OCI-LY3 (cell line): ENCODE measurements around the gene FAM222B.

Experiments used
- H2AFZ ChIP-seq: fragments of 200-600, 300-600 bp; shearing (Covaris generic); 2 replicates; pipeline ENCODE4 v1.6.0; 2014; ENCODE audit warnings: antibody characterized with exemption, low read depth, low read length
- H3K27ac ChIP-seq: fragments of 200-600, 300-600 bp; sonication (generic); 2 replicates; pipeline ENCODE4 v1.5.1; 2014; ENCODE audit warnings: mild to moderate bottlenecking, low read length, moderate library complexity, mixed read lengths
- H3K27me3 ChIP-seq: fragments of 200-600, 300-600 bp; sonication (generic); 2 replicates; pipeline ENCODE4 v1.6.1; 2014; ENCODE audit warnings: low read depth, low read length, mixed read lengths
- H3K36me3 ChIP-seq: fragments of 200-600, 300-600 bp; sonication (generic); replicated peaks from 2 replicates; pipeline ENCODE3; 2014; ENCODE audit warnings: low read depth, low read length, mixed read lengths
- H3K4me1 ChIP-seq: fragments of 300-600, 200-600 bp; sonication (generic); 2 replicates; pipeline ENCODE4 v1.6.1; 2014; ENCODE audit warnings: low read length, mixed read lengths
- H3K4me2 ChIP-seq: fragments of 200-600, 300-600 bp; sonication (generic); 2 replicates; pipeline ENCODE4 v1.6.1; 2014; ENCODE audit warnings: low read length, mixed read lengths
- H3K4me3 ChIP-seq: fragments of 300-600, 200-600 bp; sonication (generic); 2 replicates; pipeline ENCODE4 v1.5.1; 2014; ENCODE audit warnings: antibody characterized with exemption, mild to moderate bottlenecking, low read length, moderate library complexity
- H3K79me2 ChIP-seq: fragments of 300-600, 200-600 bp; shearing (Covaris generic); 2 replicates; pipeline ENCODE4 v1.6.1; 2014; ENCODE audit warnings: mild to moderate bottlenecking, low read length, mixed read lengths
- H3K9ac ChIP-seq: fragments of 300-600, 200-600 bp; shearing (Covaris generic); 2 replicates; pipeline ENCODE4 v1.6.0; 2014; ENCODE audit warnings: mild to moderate bottlenecking, low read length, moderate library complexity
- H3K9me3 ChIP-seq: fragments of 200-600, 300-600 bp; shearing (Covaris generic); 2 replicates; pipeline ENCODE4 v1.6.1; 2014; ENCODE audit warnings: low read length, mixed read lengths; ENCODE audit not compliant: insufficient read depth
- H4K20me1 ChIP-seq: fragments of 200-600, 300-600 bp; sonication (generic); 2 replicates; pipeline ENCODE4 v1.6.1; 2016; ENCODE audit warnings: low read length, mixed read lengths; ENCODE audit not compliant: insufficient read depth
- EZH2phosphoT487 ChIP-seq: fragments of 200-600 bp; shearing (Covaris generic); IDR thresholded peaks from 2 replicates; pipeline ENCODE4 v1.6.1; 2018; ENCODE audit warnings: antibody characterized with exemption, mixed run types, low read depth
- TF ChIP-seq, protein P1 (sequence below): fragments of 200-600, 300-600 bp; sonication (generic); IDR thresholded peaks from 2 replicates; pipeline ENCODE4 v1.5.1; 2014; ENCODE audit warnings: antibody characterized with exemption, low read length, low read depth

FAM222B gene

DNA sequence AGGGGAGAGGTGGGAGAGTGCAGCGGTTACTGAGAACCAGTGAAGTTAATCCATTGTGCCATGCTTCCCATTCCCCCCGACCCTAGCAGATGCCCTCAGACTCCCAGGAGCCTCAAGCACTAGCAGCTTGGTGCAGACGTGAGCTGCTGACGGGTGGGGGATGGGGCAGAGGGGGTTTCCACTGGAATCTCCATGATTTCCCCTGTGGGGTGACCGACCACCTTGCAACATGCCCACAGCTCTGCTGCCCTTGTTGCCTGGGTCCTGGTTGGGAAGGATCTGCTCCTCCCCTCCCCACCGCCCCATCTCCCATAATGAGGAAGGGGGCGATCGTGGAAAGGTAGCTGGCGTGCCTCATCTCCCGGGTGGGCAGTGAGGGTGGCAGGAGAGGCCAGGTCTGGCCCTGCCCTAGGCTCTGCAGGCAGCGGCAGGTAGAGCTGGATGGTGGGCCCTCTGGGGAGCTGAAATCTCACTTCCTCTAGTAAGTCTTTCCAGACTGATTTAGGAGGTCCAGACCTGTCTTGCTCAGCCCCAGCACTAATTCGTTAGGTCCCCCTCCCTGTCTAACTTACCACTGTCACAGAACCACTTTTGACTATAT is 45.4 kb upstream of the FAM222B start:
- TF ChIP-seq, protein P1, sequence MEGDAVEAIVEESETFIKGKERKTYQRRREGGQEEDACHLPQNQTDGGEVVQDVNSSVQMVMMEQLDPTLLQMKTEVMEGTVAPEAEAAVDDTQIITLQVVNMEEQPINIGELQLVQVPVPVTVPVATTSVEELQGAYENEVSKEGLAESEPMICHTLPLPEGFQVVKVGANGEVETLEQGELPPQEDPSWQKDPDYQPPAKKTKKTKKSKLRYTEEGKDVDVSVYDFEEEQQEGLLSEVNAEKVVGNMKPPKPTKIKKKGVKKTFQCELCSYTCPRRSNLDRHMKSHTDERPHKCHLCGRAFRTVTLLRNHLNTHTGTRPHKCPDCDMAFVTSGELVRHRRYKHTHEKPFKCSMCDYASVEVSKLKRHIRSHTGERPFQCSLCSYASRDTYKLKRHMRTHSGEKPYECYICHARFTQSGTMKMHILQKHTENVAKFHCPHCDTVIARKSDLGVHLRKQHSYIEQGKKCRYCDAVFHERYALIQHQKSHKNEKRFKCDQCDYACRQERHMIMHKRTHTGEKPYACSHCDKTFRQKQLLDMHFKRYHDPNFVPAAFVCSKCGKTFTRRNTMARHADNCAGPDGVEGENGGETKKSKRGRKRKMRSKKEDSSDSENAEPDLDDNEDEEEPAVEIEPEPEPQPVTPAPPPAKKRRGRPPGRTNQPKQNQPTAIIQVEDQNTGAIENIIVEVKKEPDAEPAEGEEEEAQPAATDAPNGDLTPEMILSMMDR = no peak
- no peak for TF ChIP-seq EZH2phosphoT487
- Histone ChIP-seq H3K4me1 (peaks cover 59% of the 10 kb centered on the region), H3K27me3 (no peaks in the 10 kb centered on the region), H3K4me2 (peak overlapping the region; percentile 85), H3K9ac (peak overlapping the region; percentile 55; the same call in 1 of the 2 replicates), H2AFZ (no peak overlapping the region), H3K27ac (peak overlapping the region; percentile 51), H3K79me2 (peaks cover 6% of the 10 kb centered on the region), H3K9me3 (no peaks in the 10 kb centered on the region), H3K4me3 (peak overlapping the region; percentile 65), H3K36me3 (peaks cover 13% of the 10 kb centered on the region), H4K20me1 (no peaks in the 10 kb centered on the region)

DNA sequence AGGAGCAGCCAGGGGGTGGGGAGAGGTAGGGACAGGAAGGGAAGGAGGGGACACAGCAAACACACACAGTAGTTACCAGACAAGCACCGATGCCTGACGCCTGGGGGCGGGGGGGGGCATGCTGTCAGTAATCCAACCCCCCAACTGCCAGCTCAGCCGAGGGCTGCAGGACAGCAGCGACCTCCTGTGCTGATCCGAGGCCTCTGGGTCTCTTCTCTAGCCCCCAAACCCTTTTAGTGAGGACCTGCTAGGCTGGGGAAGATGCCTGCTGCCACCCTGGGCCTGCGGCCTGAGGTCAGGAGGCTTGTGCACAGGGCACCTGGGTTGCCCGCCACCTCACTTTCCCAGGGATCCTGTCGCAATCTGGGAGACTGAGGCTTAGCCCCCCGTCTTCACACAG is 43.4 kb upstream of the FAM222B start:
- Histone ChIP-seq H3K9me3 (no peaks in the 10 kb centered on the region), H2AFZ (no peak overlapping the region), H3K9ac (no peak overlapping the region), H3K27ac (no peak overlapping the region), H3K4me1 (peaks cover 39% of the 10 kb centered on the region), H3K36me3 (peaks cover 21% of the 10 kb centered on the region), H3K27me3 (no peaks in the 10 kb centered on the region), H3K4me3 (no peak overlapping the region), H3K4me2 (no peak overlapping the region), H3K79me2 (no peaks in the 10 kb centered on the region), H4K20me1 (no peaks in the 10 kb centered on the region)
- TF ChIP-seq, protein P1 = no peak
- no peak for TF ChIP-seq EZH2phosphoT487

DNA sequence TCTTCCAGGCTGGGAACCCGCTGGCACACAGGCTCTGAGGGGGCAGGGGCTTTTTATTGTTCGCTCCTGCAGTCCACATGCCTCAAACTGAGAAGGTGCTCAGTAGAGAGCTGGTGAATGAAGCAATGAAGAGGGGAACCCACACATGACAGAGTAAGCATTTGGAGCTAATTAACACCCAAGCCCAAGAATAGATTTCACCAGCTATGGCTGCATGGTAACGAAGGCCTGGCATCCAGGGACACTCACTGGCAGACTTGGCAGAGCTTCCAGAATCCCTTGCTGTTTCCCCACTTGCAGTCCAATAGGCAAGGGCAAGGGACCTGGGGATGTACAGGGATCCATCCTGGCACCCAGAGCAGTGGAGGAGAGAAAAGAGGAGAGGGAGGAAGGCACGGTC is 42.8 kb upstream of the FAM222B start:
- Histone ChIP-seq H3K79me2 (no peaks in the 10 kb centered on the region), H3K9ac (no peak overlapping the region), H3K9me3 (no peaks in the 10 kb centered on the region), H3K4me3 (no peak overlapping the region), H3K4me2 (no peak overlapping the region), H4K20me1 (no peaks in the 10 kb centered on the region), H3K27me3 (no peaks in the 10 kb centered on the region), H3K36me3 (peaks cover 23% of the 10 kb centered on the region), H3K27ac (no peak overlapping the region), H2AFZ (no peak overlapping the region), H3K4me1 (peaks cover 33% of the 10 kb centered on the region)
- TF ChIP-seq, protein P1 = no peak
- TF ChIP-seq EZH2phosphoT487 = no peak

DNA sequence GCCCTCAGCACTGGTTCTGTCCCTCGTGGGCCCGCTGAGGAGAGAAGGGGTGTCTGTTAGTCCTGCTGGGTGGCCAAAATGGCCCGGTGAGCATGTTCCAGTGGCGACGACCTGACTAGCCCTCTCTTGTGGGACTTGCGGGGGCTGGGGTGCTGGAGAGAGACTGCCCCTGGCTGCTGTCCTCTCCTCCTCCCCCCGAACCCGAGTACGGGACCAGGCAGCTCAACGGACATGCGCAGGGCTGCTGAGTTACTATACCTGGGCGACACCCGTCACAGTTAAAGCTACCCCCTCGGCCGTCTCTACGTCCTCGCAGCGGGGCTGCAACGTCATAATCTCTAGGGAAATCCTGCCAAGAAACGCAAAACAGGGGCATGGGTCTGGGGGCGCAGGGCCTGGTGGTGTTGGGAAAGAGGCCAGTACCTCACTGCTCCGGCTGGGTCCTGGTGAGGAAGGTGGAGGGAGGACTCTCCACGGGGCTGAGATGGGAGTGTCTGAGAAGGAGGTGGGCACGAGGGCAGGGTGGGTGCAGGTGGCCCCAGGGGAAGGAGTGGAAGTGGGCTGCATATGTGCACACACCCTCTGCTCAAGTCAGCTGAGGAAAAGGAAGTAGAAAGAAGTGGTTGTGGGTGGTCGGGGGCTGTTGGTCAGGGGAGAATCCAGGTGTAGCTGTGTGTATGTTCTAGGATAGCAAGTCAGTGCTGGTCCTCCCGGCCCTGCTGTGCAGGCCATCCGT is 41.5 kb upstream of the FAM222B start:
- H2AFZ ChIP-seq = no peak overlapping the region
- no peaks in the 10 kb centered on the region for H3K79me2 ChIP-seq
- no peak overlapping the region for H3K4me3 ChIP-seq
- H3K4me2 ChIP-seq = no peak overlapping the region
- no peaks in the 10 kb centered on the region for H3K9me3 ChIP-seq
- H3K4me1 ChIP-seq = peaks cover 24% of the 10 kb centered on the region
- H3K27me3 ChIP-seq = no peaks in the 10 kb centered on the region
- no peak overlapping the region for H3K27ac ChIP-seq
- TF ChIP-seq, protein P1 = no peak
- no peak for TF ChIP-seq EZH2phosphoT487
- H3K9ac ChIP-seq = no peak overlapping the region
- H4K20me1 ChIP-seq = no peaks in the 10 kb centered on the region
- peaks cover 25% of the 10 kb centered on the region for H3K36me3 ChIP-seq
